ENCODE measurements around the gene EVC. TPM values are rescaled to one million over a fixed set of nuclear protein-coding genes. Genes with fewer than 3 reads are reported as not detected.
"Not testable (repeated sequence)": the region's sequence is repeated elsewhere in the genome, so short reads cannot be mapped to it uniquely, and the experiment has no call there.

Gene EVC
- total RNA-seq, 1 donor from 2014 or later = 0.83 TPM

DNA sequence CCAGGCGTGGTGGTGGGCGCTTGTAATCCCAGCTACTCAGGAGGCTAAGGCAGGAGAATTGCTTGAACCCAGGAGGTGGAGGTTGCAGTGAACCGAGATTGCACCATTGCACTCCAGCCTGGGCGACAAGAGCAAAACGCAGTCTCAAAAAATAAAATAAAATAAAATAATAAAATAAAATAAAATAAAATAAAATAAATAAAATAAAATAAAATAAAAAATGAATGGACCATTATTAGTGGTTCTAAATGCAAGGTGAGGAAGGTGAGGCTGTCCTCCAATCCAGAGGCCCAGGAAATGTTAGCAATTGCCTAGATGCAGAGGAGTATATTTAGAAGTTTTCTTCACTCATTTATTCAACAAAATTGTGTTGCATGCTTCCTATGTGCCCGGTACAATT is 126.5 kb downstream of the EVC start:
- intact Hi-C loops (cut with micrococcal nuclease) = not testable (repeated sequence)

DNA sequence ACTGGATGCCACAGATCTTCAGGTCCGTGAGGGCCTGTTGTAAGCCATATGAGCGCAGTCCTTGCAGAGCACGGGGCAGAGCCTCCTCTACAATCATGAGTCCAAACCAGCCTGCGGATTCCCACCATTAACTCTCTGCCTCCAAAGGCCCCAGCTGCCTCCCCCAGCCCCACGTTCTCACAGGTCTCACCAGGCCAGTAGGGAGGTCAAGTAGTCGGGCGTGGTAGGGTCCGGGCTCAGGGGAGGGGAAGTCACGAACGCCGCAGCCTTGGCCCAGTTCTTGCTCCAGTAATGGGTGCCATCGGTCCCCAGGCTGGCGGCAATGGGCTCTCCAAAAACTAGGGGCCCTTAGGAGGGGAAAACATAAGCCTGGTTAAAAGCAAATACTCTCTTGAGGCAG is 128.3 kb downstream of the EVC start:
- intact Hi-C loops (cut with micrococcal nuclease) = no loop called here

DNA sequence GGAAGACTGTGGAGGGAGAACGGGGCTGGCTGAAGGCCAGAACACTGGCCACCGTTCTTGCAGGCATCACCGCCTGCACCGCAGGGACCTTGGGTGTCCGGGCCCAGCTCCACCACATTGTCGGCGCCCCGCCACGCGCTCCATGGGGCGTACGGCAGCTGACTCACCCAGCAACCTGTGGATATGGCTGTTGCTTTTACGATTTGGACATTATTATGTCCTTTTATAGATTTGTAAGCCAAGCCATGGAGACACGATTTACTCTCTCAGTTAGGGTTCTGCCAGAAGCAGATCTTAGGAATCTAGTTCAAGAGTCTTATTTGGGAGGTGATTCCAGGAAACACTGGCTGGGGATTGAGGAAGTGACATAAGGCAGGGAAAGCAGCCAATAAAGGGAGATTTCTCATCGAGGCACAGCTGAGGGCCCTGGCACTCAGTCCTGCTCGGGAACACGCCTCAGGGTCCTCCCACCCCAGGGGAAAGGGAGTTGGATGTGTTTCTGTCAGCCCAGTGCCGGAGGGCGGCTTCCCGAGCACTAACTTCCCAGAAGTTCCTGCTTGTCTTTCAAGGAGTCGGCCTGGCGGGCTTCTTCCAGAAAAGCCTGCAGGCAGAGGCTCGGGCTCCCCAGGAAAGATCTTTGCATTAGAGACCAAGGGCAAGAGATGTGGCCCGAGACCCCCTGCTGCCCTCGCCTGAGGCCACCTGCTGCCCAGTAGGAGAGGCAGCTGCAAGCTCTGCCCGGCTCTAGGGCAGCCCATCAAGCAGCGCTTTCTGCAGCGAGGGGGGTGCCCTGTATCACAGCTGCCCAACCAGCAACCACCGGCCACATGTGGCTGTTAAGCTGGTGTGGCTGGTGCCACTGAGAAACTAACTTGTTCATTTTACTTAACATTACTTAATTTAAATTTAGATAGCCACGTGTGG is 129.0 kb downstream of the EVC start:
- intact Hi-C loops (cut with micrococcal nuclease) = no loop called here

DNA sequence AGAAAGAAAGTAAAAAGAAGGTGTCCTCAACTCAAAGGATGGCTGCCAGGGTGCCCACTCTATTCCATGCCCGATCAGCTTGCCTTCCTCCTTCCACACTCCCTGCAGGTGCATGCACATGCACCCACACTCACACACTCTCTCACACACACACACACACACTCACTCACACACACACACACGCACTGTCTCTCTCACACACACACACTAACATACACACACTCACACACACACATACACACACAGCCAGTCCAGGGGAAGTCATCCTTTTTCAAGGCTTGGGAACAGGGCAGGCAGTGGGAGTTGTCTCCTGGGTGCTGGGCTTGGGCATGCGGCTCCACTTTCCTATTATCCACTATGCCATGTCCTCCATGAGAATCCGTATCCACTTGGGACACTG is 131.5 kb downstream of the EVC start:
- intact Hi-C loops (cut with micrococcal nuclease) = no loop called here

DNA sequence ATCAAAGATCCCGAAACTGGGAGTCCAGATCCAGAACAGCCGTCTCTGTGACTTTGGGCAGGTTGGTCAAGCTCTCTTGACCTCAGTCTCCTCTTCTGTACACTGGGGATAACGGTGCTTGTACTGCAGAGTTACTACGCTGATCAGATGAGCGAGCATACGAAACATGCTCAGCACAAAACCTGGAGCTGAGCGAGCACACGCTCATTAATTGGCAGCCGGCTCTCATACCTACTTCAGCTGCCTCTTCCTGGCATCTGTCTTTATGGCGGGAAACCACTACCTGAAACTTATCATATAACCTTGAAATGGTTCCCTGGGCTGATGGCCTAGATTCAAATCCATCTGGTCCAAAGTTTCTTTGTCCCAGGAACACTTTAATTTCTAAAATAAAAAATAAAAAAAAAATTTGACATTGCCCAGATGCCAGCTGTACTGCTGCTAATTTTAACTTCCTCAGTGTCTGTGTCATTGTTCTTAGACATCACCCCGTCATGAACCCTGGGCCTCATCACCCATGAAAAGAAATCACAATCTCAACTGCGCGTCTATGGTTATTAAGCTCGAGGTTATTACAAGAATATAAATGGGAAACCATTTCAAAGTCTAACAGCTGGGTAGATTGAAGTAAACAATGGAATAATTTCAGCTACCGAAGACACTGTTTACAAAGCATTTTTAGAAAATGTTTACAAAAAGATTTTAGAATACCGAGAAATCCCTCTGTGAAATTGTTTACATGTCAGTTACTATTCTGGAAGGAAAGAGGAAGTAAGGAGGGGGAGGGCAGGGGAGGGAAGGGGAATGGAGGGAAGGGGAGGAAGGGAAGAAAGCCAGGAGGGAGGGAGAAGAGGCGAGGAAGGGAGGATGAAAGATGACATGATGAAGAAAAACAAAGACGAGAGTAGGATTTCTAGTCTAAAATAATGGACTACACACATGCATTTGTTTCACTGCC is 132.9 kb downstream of the EVC start:
- intact Hi-C loops (cut with micrococcal nuclease) = no loop called here

DNA sequence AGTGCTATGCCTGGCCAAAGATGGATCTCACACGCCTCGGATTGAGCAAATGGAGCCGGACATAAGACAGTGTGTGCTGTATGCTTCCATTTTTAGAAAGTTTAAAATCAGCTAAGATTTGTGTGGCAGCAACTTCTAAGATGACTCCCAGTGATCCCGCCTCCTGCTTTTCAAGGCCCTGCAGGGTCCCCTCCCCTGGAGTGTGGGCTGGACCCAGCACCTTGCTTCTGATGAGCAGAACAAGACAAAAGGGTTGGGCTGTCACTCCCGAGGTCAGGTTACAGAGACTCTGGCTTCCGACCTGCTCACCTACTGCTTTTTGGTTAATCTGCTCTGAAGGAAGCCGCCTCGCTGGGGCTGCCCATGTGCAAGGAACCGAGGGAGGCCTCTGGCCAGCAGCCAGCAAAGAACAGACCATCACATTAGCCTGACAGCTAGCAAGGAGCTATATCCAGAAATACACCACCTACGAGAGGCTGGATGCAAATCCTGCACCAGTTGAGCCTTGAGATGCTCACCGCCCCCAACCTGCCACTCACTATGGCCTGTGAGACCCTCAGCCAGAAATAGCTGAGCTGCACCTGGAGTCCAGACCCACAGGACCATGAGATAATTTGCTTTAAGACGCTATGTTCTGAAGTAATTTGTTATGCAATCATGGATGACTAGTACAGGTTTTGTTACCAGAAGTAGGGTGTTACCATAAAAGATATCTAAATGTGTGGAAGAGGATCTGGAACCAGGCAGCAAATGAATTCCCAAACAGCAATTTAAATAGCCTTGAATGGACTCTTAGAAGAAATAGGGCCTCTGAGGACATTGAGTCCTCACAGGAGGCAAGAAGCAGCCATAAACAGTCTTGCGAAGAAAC is 134.3 kb downstream of the EVC start:
- intact Hi-C loops (cut with micrococcal nuclease) = no loop called here

DNA sequence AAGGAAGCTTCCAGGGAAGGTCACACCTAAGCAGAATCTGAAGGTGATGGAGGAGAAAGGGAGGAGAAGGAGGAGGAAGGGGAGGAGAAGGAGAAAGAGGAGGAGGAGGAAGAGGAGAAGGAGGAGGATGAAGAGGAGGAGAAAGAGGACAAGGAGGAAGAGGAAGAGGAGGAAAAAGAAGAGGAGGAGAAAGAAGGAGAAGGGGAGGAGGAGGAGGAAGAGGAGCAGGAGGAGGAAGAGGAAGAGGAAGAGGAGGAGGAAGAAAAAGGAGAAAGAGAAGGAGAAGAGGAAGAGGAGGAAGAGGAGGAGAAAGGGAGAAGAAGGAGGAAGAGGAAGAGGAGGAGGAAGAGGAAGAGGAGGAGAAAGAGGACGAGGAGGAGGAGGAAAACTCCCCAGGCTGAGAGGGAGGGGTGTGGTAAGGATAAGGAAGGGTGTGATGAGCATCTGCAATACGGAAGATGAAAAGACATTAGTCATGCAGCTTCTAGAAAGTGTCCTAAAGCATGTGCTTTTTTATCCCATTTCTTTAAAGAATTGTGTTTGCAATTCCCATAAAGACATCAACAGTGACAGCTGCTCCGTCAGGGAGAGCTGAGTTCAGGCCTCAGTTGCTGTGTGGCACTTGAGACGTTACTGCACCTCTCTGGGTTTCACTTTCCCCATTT is 140.8 kb downstream of the EVC start:
- intact Hi-C loops (cut with micrococcal nuclease) = no loop called here

DNA sequence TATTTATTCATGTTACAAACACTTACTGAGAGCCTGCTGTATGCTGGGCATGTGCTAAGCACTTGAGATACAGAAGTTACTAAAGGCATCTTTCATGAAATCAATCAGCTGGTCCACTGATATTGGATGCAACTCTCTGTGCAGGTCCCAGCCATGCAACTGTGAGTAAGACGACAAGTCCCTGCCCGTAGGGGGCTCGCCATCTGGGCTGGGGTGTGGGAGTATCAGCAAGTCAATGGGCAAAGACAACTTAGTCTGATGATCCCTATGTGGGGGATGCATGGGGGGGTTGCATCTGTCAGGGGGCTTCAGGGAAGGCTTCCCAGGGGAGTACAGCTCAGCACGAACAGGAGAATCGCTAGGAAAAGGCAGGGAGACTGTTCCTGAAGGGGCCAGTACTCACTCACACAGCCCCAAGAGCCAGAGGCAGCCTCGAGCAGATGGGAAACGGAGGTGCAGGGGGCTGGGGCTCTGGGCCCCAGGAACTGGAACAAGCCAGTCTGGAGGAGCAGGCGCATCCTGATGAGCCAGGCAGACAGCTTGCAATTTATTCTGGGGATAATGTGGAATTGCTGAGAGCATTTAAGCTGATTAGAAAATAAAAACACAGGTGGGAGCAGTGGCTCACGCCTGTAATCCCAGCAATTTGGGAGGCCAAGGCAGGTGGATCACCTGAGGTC is 141.7 kb downstream of the EVC start:
- intact Hi-C loops (cut with micrococcal nuclease) = no loop called here

DNA sequence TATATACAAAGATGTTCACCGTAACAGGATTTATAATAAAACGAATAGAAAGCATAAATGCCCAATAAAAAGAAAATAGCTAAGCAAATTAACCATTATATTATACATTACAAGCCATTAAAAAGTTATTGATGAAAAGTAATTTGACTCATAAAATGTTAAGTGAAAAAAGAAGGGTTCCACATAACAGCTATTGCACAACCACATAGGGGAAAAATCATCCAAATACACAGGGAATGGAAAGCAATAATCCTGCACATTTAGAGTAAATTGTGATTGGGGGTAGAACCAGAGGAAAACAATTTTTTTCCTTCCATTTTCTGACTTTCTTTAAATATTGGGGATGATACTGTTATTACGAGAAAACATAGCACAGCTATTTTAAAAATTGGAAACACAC is 143.9 kb downstream of the EVC start:
- intact Hi-C loops (cut with micrococcal nuclease) = no loop called here

DNA sequence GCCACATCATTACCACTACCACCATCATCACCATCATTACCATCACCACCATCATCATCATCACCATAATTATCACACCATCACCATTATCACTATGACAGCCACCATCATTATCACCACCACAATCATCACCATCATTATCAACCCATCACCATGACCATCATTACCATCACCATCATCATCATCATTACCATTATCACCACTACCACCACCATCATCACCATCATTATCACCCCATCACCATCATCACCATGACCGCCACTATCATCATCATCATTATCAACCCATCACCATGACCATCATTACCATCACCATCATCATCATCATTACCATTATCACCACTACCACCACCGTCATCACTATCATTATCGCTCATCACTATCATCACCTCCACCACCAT is 145.4 kb downstream of the EVC start:
- intact Hi-C loops (cut with micrococcal nuclease) = not testable (repeated sequence)

DNA sequence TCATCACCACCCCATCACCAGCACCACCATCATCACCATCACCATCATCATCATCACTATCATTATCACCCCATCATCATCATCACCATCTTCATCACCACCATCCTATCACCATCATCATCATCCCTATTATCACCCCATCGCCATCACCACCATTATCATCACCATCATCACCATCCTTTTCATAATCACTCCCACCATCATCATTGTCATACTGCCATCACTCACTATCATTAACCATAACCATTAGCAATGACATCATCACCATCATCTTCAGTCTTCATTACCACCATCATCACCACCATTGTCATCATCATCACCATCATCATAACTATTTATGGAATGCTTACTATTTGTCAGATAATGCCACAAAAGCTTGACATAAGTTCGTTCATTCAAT is 146.2 kb downstream of the EVC start:
- intact Hi-C loops (cut with micrococcal nuclease) = no loop called here

DNA sequence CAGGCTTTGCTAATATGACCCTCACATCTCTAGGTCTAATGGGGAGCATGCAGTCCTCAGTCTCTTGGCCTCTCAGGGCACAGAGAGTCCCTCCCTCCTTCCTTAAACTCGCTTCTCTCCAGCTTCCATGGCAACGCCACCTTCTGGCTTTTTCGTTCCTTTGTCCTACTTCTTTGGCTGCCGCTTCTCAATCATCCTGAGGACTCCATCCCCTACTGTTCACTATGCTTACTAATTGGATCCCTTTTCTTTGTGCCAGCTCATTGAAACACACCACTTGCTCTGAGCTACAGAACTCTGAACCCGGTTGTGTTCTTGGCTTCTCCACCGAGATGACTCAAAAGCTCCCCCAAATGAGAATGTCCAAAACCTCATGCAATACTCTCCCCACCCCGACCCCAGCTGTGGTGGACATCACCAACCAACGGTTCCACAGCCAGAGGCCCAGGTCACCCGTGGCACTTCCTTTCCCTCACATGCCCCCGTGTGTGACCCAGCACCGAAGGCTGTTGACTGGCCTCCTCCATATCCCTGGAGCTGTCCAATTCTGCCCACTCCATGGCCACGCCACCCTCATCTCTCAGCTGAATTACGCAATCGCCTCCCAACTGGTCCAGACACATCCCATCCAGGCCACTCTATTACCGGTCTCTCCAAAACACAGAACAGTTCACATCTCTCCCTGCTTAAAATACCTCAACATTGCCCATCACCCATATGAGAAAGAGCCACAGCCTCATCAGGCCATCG is 147.2 kb downstream of the EVC start:
- intact Hi-C loops (cut with micrococcal nuclease) = no loop called here

DNA sequence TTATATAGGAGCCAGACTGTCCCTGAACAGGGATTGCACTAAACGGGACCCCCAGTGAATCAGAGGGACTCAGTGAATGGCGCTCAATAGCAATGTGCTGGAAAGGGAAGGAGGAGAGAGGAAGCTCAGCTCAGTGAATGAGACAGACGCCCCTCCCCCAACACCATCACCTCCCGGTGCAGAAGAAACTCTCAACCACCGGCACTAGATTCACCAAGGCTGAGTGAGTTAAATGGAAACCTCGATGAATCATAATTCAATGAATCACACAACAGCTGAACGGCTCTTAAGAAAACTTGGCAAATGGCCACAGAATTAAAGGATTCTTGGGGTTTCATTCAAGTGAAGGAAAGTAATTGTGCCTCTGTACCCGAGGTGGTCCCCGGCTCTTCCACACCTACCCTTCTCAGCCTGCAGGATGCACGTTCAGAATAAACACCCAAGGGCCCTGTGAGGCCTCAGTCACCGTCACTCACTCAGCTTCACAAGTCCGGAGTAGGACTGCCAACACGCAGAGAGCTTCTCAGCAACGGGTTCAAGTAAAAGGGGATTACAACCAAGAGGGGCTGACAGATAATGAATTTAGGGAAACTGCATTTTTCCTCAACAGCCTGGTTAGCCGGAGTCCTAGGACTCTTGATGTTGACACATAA is 152.6 kb downstream of the EVC start:
- intact Hi-C loops (cut with micrococcal nuclease) = loop anchor here (2.0 to 10.0 kb wide), 2 partner anchors 39 to 801 kb away; no protein-coding TSS in a partner anchor

Other genes with a start within 250 kb of the EVC start
- 0.49 and 0.66 TPM in 2 replicates for gene EVC2, start 2.6 kb upstream of the EVC start, total RNA-seq
- 0.54 and 1.0 TPM in 2 replicates for gene CRMP1, start 181.9 kb downstream of the EVC start, total RNA-seq